Stimulated activated CD4-positive, alpha-beta T cell treated with anti-CD3 and anti-CD28 coated beads, Interleukin-1b, Interleukin-23, amount 100 ng/mL, for 24 hours (primary cell): Measurements from ENCODE around the gene LTBP1.
"Not testable (repeated sequence)": the region's sequence is repeated elsewhere in the genome, so short reads cannot be mapped to it uniquely, and the experiment has no call there.

Experiments
- DNase-seq, 4 experiments: peaks; one replicate each; pipeline ENCODE4 v3.0.0-alpha.2; 2020; ENCODE audit warnings: low read depth in 4 of 4, low spot score in 1 of 4

LTBP1 gene

DNA sequence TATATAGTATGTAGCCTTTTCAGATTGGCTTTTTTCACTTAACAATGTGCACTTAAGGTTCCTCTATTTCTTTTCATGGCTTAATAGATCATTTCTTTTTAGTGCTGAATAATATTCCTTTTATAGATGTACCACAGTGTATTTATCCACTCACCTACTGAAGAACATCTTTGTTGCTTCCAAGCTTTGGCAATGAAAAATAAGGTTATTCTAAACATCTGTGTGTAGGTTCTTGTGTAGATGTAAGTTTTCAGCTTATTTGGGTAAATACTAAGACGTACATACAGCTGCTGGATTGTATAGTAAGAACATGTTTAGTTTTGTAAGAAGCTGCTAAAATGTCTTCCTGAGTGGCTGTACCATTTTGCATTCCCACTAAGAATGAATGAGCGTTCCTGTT, 461.4 kb downstream of the LTBP1 start:
- no peak for DNase-seq

DNA sequence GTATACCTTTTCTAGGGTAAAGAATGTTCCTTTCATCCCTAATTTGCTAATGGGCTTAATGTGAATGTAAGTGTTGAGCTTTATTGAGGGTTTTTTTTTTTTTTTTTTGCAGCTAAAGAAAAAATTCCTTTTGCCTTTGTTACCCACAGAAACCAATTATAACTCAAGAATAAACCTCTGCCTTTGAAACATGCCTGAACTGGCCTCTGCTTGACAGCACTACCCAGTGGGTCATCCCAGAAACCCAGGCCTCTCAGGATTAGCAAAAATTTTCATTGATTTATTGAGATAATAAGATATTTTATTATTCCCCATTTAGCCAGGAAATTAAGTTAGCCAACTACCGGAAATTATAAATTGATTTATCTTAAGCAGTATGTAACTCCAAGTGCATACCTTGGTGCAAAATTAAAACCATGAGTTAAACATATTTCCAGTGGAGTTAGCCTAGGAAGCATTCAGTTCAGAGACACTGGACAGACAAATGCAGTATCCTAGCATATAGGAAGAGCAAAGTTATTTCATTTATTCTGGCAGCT, 462.7 kb downstream of the LTBP1 start:
- no peak for DNase-seq

DNA sequence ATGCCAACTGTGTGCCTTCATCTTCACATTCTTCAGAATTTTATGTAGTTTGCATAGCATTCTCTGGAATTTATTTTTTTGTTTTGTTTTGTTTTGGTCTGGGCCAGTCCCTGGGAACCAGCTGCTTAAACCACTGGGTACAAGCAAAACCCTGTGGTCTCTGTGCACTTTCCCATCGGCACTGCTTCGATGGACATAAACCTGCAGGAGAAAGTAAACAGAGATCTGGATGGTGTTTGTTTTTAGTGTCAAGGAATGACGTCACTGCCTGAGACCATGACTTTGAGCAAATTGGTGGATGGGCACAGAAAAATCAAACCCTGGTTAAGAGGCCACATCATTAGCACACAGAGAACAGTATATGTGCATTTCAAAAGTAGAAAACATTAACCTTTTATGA, 465.0 kb downstream of the LTBP1 start:
- no peak for DNase-seq

GRCh38 chr2:33412920-33413319, 466.2 kb downstream of the LTBP1 start:
- no peak for DNase-seq

DNA sequence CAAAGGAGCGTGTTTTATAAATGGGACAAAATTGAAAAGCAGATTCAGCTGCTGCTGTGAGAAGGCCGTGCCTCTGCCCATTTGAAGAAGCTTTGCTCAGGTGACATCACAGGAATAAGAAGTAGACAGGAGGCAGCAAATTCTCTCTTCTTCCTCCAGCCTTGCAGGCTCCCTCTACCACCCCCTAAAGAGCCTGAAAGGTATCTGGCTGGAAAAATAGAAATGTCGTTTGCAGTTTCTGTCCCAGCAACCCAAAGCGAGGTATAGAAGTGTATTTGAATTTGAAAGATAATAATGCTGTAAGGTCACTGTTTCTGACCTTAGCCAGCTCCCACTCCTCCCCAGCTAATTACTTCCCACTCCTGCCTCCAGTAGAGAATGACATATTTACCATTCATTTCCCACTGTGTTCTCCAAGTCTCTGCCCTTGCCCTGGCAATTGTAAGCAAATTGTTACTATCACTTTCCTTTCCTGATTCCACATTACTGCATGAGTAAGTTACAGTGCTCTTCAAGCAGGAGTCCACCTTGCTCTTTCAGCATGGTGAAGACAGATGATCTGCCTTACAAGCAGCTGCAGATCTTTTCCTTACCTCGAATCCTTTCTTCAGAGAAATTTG, 472.9 kb downstream of the LTBP1 start:
- DNase-seq = no peak

DNA sequence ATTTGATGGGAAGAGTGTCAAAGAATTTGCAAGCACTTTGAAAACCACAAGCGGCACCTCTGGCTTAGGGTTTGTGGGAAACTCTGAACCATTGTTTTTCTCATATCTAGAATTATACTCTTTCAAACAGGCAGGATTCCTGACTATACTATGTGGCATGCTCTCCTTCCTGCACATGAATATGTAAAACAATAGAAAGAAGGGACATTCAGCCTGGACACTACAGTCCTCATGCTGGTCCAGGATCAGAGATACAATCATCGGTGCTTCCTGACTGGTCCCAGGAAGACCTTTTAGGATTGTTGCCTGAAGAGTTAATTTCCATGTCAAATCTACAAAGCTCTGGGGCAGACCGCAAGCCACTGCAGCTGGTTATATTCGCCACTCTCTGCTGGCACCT, 474.0 kb downstream of the LTBP1 start:
- no peak for DNase-seq

DNA sequence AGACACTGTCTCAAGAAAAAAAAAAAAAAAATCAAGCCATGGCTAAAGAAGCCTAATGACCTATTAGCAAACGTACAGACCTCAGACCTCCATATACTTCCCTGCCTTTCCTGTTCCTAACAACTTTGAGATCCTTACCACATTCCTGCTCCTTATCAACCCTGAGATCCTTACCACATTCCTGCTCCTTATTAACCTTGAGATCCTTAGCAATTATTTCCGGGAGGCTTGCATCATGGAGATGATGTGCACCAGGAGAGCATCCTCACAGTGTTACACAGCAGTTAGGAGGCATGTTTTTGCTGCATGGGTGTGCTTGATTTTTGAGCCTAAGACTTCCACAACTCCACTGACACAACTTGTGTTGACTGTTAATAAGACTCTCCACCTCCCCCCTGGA, 475.1 kb downstream of the LTBP1 start:
- DNase-seq = no peak

GRCh38 chr2:33425161-33425560, 478.4 kb downstream of the LTBP1 start:
- no peak for DNase-seq

DNA sequence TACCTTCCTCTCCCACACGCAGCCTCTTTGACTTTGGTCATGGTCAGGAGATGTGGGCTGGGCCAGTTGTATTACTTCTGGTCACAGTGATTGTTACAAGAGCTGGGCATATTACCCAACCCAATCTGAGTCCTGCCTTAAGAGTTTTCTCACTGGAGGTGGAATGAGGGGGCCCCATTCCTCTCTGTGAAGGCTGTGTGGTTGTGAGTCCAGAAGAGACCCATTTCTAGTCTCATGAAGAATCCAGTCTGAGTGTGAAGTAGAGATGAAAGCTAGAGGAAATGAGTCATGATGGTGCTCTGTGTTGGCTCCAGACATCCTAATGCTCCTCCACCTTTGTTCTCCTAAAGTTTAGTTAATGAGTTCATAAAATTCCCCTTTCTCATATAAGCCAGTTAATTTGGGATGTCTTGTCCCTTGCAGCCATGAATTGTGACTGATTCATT, 478.9 kb downstream of the LTBP1 start:
- no peak for DNase-seq

GRCh38 chr2:33426666-33427231, 480.0 kb downstream of the LTBP1 start:
- no peak for DNase-seq

- DNase-seq = no peak
These were observed 483.3 kb downstream of the LTBP1 start for GRCh38 chr2:33430077-33430476.

DNA sequence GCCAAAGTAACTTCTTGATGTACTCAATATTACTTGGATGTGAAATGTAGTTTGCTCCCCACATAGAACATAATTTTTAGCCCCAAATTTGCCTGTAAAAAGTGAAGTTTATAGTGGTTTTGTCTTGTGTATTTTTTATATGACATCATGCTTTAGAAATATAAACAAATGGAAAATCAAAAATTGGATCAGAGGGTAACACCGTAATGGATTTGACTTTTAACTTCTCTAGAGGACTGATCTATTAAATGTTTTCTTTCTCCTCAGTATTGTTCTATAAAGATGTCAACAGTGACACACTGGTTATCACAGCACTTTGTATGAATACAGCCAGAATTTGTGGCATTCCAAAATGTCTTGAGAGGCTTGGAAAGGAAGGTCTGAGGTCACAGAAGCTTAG, 484.1 kb downstream of the LTBP1 start:
- no peak for DNase-seq

GRCh38 chr2:33432871-33433270, 486.1 kb downstream of the LTBP1 start:
- DNase-seq = no peak

- DNase-seq = no peak
These were observed 486.8 kb downstream of the LTBP1 start for GRCh38 chr2:33433279-33434235.

DNA sequence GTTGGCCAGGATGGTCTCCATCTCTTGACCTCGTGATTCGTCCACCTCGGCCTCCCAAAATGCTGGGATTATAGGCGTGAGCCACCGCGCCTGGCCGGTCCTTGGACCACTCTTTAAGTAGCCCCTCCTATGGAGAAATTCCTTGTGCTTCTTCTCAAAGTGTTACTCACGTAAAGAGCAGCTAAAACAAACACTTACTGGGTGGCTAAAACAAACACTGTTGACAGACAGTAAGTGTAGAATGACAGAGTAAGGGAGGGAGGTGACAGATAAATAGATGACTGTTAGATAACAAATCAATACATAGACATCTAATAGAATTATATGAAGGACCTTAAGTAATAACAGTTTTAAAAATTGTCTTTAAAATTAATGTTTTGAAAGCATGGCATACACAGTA, 488.8 kb downstream of the LTBP1 start:
- no peak for DNase-seq

DNA sequence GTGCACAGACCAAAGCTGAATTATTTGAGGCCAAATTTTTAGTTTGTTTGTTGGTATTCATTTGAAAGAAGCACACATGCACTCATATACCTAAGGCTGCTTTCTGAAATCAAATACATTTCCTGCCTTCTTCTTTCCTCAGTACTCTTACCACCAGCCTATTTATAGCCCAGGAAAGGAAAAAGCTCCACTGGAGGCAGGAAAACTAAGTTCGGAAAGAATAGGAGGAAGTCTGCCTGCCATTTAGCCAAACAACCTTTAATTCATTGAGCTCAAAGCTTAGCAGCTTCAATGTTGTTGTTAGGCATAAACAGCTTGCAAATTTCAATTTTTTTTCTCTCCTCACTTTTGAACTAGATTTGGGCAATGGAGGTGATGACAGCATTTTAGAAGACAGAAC, 489.3 kb downstream of the LTBP1 start:
- no peak for DNase-seq

DNA sequence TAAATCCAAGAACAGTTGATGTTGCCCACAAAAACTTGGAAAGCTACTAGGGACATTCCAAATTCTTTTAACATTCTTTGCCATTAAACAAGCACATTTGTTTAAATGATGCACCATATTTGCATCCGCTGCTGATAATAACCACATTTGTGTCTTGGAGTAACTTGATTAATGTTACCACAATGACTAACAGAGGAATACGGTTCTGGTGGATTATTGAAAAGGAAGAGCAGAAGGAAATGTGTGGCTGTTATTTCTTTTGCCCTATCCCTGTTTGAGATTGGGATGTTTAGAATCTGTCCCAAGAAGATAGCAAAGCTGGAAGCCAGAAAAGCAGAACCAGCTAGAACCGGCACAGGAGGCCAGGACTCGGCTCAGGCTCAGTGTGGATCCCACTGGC, 490.5 kb downstream of the LTBP1 start:
- no peak for DNase-seq

DNA sequence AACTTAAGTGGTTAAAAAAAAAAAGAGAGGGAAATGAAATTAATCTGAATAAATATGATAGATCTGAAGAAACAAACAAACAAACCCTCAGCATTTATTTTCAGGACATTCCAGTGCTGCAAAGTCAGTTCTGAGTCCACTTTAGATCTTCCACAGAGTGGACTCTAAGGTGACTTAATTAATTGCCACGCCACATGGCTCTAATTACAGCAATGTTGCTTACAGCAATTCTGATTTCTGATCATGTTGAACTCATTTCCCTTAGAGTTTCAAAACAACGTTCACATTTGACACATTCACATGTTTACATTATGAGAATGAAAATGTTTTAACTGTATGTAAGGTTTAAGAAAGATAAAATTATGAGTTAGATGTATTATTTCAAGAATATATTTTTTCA, 491.1 kb downstream of the LTBP1 start:
- DNase-seq = no peak

DNA sequence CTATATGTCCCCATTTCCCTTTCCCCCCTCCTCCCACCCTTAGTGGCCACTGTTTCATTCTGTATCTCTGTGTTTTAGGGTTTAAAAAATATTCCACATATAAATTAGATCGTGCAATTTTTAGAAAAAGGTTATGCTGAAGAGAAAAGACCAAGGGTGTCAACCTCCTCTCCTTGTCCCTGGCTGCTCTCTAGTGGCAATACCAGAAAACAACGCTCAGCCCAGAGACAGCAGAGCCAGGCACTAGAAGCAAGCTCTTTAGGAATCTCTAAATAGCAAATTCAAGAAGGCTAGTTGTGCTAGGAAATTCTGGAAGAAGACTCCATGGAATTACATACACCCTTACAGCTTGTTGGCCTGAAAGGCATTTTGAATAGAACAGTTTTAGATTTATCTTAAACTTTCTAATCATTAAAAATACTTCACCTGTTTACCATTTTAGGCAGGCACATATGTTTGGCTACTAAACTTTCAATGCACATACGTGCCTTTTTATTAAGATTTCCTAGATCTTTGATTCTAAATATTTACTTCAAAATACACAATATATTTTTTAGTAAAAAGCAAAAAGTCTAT, 494.6 kb downstream of the LTBP1 start:
- peak in 1 of 4 experiments; percentile 18 for DNase-seq

GRCh38 chr2:33442052-33442451, 495.3 kb downstream of the LTBP1 start:
- not testable (repeated sequence) for DNase-seq

DNA sequence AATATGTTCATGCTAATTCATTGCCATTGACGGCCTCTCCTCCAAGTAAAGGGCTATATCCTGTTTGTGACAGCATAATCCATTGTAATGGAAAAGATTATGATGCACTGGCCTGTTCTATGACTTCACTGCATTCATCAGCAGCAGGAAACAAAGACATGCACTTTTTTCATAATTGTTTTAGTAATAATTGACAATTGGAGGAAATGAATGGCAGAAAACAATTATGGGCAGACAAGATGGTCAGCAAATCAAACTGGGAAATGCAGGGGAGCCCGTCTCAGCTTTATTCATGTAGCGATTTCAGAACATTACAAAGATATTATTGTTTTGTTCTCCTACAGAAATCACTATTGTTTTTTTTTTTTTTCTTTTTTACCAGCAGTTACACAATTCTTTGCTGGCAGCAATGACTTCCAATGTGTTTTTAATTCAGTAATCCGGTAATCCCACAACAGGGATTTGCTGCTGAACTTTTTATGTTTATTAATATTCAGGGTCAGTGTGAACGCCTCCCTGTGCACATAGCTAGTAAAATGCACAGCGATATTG, 495.9 kb downstream of the LTBP1 start:
- DNase-seq = no peak
